Suprapubic skin (tissue), 4 donors: ENCODE data around the gene AKR1C2. TPM values are rescaled to one million over a fixed set of nuclear protein-coding genes. Genes with fewer than 3 reads are reported as not detected.
"Not testable (repeated sequence)": the region's sequence is repeated elsewhere in the genome, so short reads cannot be mapped to it uniquely, and the experiment has no call there.

Source experiments
- DNase-seq, 2 donors: peaks; one replicate each; pipeline ENCODE4 v3.0.0-alpha.2; 2019; ENCODE audit warnings: low spot score in 2 of 2
- H3K27ac ChIP-seq: fragments of 200-600 bp; sonication (generic); one replicate; pipeline ENCODE4 v1.5.1; 2019
- H3K27me3 ChIP-seq: fragments of 200-600 bp; sonication (generic); one replicate; pipeline ENCODE4 v1.5.1; 2019
- H3K36me3 ChIP-seq: fragments of 200-600 bp; sonication (generic); one replicate; pipeline ENCODE4 v1.5.1; 2019
- H3K4me1 ChIP-seq: fragments of 200-600 bp; sonication (generic); one replicate; pipeline ENCODE4 v1.5.1; 2019
- H3K4me3 ChIP-seq: fragments of 200-600 bp; sonication (generic); one replicate; pipeline ENCODE4 v1.5.1; 2019; ENCODE audit warnings: mild to moderate bottlenecking
- H3K9me3 ChIP-seq: fragments of 200-600 bp; sonication (generic); one replicate; pipeline ENCODE4 v1.5.1; 2019
- EP300 ChIP-seq: sonication (generic); formaldehyde crosslinking; IDR thresholded peaks from one replicate; pipeline ENCODE4 v1.6.1; 2017; ENCODE audit warnings: antibody characterized with exemption
- POLR2A ChIP-seq, 2 donors: fragments of 450-650 bp; IDR thresholded peaks; one replicate each; pipeline ENCODE4 v1.6.1; 2017; ENCODE audit warnings: antibody characterized with exemption in 2 of 2, mild to moderate bottlenecking in 2 of 2, moderate library complexity in 2 of 2
- POLR2AphosphoS5 ChIP-seq, 3 donors: sonication (generic); formaldehyde crosslinking; IDR thresholded peaks; one replicate each; pipeline ENCODE4 v1.6.1; 2017; ENCODE audit warnings: antibody characterized with exemption in 3 of 3
- WGBS: methylation state at CpG from one replicate; pipeline ENCODE4 v1.1.5; 2018; 5-methylcytosine and 5-hydroxymethylcytosine counted together
- total RNA-seq, 4 donors: library from RNA; depleted of rRNA; stranded (reverse); fragments of >200 nt; gene quantifications; one replicate each; pipeline ENCODE4 v1.1.0, GENCODE V29; 2016
- TF ChIP-seq, protein P1 (sequence below), 2 donors: fragments of 200-600 bp in 1 of 2; fragments of 450-650 bp in 1 of 2; sonication (generic) in 1 of 2; IDR thresholded peaks; one replicate each; pipeline ENCODE4 v1.5.1; 2016 to 2019; ENCODE audit warnings: antibody characterized with exemption in 2 of 2, mild to moderate bottlenecking in 1 of 2, moderate library complexity in 1 of 2

Gene AKR1C2
- total RNA-seq, 4 donors from 2014 or later = 7.2 to 29.7 (median 23.4) TPM

DNA sequence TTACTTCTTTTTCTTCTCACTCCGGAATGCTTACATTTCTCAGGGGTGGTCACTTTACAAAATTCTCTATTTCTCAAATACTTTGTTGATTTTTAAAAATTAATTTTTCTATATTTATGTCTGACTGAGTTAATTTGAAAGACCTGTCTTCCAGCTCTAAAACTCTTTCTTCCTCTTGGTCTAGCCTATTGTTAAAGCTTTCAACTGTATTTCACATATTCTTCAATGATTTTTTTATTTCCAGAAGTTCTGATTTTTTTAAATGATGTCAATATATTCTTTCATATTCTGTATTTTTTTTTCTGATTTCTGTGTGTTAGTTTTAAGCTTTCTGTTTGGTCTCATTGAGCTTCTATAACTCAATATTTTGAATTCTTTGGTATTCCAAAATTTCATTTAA lies 27.3 kb upstream of the AKR1C2 start:
- no peak overlapping the region for H3K4me3 ChIP-seq
- H3K9me3 ChIP-seq = peaks cover 4% of the 10 kb centered on the region
- H3K4me1 ChIP-seq = peaks cover under 1% of the 10 kb centered on the region
- 85% methylated on average over 1 of the region's 1 CpG for WGBS
- TF ChIP-seq, protein P1, sequence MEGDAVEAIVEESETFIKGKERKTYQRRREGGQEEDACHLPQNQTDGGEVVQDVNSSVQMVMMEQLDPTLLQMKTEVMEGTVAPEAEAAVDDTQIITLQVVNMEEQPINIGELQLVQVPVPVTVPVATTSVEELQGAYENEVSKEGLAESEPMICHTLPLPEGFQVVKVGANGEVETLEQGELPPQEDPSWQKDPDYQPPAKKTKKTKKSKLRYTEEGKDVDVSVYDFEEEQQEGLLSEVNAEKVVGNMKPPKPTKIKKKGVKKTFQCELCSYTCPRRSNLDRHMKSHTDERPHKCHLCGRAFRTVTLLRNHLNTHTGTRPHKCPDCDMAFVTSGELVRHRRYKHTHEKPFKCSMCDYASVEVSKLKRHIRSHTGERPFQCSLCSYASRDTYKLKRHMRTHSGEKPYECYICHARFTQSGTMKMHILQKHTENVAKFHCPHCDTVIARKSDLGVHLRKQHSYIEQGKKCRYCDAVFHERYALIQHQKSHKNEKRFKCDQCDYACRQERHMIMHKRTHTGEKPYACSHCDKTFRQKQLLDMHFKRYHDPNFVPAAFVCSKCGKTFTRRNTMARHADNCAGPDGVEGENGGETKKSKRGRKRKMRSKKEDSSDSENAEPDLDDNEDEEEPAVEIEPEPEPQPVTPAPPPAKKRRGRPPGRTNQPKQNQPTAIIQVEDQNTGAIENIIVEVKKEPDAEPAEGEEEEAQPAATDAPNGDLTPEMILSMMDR (IDR thresholded peaks at IDR 0.05) = no peak
- TF ChIP-seq EP300 = no peak
- no peak for TF ChIP-seq POLR2AphosphoS5 (IDR thresholded peaks at IDR 0.05)
- TF ChIP-seq POLR2A (IDR thresholded peaks at IDR 0.05) = no peak
- no peaks in the 10 kb centered on the region for H3K27me3 ChIP-seq
- no peak for DNase-seq
- H3K27ac ChIP-seq = no peak overlapping the region
- H3K36me3 ChIP-seq = no peaks in the 10 kb centered on the region

DNA sequence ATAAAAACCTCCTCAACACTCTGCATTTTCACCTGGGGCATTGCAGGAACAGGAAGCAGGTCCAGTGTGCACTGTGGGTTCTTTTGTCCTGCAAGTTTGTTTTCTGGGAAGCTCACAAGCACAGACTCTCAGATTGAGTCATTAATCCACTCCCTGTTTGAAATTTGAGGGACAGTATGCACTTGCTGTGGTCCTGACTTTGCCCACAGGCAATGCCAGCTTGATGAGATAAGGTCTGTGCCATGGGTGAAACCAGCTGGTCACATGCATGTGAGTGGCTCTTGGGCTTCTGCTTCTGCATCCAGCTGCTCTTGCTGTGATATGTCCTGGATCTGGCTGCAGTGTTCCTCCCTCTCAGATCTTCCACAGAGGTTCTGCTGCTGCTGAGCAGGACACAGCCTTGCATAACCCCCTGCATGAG lies 21.8 kb upstream of the AKR1C2 start:
- DNase-seq, H3K27me3 ChIP-seq, H3K36me3 ChIP-seq, H3K9me3 ChIP-seq, H3K4me3 ChIP-seq: not testable (repeated sequence)
- Histone ChIP-seq H3K27ac (peak overlapping the region; percentile 29), H3K4me1 (peaks cover 14% of the 10 kb centered on the region)

DNA sequence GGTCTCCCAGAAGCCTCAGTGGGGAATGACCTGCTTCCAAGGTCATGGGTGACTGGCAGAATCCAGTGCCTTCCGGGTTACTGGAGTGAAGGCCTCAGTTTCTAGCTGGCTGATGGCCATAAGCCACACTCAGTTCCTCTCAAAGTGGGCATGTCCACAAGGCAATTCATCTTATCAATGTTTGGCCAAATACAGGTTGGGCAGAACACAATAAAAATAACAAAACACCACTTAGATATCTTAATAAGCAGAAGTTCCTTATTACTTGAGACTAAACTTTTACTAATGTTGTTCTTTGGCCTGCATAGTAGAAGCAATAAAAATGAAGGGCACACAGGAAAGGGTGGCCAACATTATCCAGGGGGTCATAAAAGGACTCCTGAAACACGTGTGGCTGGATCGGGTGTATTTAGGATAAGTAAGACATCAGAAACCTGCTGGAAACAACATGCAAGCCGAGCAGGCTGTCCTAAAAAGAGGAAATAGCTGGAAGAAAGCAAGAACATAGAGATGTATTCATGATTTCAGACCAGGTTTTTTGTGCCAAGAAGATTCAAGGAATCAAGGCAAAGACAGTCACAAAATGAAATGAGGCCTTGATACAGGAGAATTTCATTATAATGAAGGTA lies 19.6 kb upstream of the AKR1C2 start:
- Histone ChIP-seq H3K4me3 (no peak overlapping the region), H3K27ac (no peak overlapping the region), H3K36me3 (no peaks in the 10 kb centered on the region), H3K27me3 (no peaks in the 10 kb centered on the region), H3K9me3 (no peaks in the 10 kb centered on the region), H3K4me1 (peaks cover 25% of the 10 kb centered on the region)
- no peak for DNase-seq
- 52% methylated on average over 4 of the region's 4 CpGs for WGBS
- TF ChIP-seq EP300 (no peak), POLR2AphosphoS5 (IDR thresholded peaks at IDR 0.05) (no peak), POLR2A (IDR thresholded peaks at IDR 0.05) (no peak)
- TF ChIP-seq, protein P1 (IDR thresholded peaks at IDR 0.05) = no peak

DNA sequence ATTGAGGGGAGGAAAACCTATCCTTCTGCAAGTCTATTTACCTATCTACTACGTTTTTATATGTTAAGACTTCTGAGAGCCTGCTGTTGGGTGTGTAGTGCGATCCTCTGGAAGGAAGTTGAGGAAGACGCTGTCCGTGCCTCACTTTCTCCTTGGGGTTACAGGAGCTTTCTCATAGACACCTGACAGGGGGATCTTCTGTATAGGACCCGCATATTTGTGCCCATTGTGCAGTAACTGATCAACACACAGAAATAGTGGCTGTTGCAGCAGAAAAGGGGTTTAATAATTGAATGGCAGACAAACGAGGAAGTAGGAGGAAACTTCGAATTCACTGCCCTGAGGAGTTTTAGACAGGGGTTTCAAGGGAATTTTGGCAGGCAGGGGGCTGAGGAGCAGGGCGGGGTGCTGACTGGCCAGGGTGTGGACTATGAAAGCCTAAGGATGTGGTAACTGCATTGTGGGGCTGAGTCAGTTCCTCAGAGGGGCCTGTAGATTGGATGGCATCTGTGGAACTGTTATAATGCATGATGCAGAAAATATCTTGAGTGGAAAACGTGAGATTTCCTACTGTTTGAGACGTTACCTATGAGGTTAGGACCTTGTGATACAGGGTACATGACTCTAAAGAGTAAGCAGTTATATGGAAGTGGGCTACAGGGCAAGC lies 18.1 kb upstream of the AKR1C2 start:
- not testable (repeated sequence) for H3K4me3 ChIP-seq, H3K27ac ChIP-seq, DNase-seq, H3K27me3 ChIP-seq, H3K36me3 ChIP-seq, H3K9me3 ChIP-seq
- WGBS = 64% methylated on average over 9 of the region's 10 CpGs
- H3K4me1 ChIP-seq = peaks cover 29% of the 10 kb centered on the region

DNA sequence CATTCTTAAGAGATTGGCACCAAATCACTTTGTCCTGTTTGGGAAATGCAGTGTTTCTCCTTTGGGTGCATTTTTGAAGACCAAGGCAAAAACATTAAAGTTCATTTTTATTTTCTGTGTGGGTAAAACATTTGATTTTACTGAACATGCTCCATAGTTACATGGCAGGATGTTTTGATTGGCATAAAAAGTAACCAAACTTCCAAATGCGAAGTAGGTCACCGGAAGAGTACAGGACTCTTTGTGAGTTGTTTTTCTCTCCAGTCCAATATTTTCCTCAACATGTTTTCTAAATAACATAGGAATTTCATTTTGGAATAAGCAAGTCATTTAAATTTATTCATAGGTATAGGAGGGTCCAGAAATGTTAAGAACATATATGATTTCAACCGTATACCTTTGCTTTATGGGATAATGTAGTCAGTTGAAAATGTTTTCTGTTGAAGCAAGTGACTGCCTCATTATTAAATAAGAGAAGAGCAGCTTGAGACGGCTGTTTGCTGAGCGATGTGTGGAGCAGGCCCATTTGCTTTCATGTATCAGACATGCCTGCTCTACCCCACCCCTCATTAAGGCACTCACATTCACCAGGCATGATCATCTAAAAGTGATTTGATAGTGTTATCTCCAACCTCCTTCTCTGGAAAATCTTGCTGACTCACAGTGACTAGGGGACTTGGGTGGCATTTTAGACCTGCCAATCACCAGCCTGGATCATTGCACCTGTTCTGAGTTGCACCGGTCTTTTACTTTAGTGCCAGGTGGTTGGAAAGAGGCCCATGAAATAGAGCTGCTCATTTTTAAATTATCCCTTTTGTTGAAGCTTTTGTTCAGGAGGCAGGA lies 16.3 kb upstream of the AKR1C2 start:
- H3K4me3 ChIP-seq, H3K36me3 ChIP-seq, DNase-seq, H3K9me3 ChIP-seq, H3K27me3 ChIP-seq: not testable (repeated sequence)
- WGBS = 61% methylated on average over 6 of the region's 6 CpGs
- H3K27ac ChIP-seq = peak overlapping the region; percentile 19
- peaks cover 21% of the 10 kb centered on the region for H3K4me1 ChIP-seq

DNA sequence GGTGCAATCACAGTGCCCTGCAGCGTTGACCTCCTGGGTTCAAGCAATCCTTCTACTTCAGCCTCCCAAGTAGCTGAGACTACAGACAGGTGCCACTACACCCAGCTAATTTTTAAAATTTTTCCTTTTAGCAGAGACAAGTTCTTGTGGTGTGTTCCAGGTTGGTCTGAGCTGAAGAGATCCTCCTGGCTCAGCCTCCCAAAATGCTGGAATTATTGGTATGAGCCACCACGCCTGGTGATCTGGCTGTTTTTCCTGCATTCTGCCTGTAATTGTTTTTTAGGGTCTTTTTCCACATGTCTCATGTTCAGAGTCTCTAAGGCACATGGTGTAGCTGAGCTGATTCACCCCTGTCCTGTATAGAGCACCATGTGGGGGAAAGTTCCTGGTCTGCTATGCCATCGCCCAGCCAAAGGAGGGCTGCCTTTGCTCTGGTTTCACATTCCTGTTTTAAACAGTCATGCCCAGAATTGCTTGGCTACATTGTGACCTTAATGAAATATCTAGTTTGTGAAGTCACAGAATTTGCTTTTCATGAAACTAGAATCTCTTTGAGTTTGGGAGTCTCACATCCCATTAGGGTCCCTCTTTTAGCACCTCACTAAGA lies 15.1 kb upstream of the AKR1C2 start:
- not testable (repeated sequence) for DNase-seq, H3K9me3 ChIP-seq, H3K36me3 ChIP-seq, H3K4me3 ChIP-seq, H3K27me3 ChIP-seq, H3K27ac ChIP-seq
- peaks cover 22% of the 10 kb centered on the region for H3K4me1 ChIP-seq
- 47% methylated on average over 2 of the region's 3 CpGs for WGBS
- TF ChIP-seq, protein P1 (IDR thresholded peaks at IDR 0.05) = peak in 1 of 2 donors; percentile 12
